OCI-M2 (cell line): ENCODE results near the gene MTIF3.

Experiments used
- DNase-seq: peaks from one replicate; lab custom pipeline; 2025; ENCODE audit not compliant: unreplicated experiment; lab: John Stamatoyannopoulos, UW

The MTIF3 gene, protein sequence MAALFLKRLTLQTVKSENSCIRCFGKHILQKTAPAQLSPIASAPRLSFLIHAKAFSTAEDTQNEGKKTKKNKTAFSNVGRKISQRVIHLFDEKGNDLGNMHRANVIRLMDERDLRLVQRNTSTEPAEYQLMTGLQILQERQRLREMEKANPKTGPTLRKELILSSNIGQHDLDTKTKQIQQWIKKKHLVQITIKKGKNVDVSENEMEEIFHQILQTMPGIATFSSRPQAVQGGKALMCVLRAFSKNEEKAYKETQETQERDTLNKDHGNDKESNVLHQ

DNA sequence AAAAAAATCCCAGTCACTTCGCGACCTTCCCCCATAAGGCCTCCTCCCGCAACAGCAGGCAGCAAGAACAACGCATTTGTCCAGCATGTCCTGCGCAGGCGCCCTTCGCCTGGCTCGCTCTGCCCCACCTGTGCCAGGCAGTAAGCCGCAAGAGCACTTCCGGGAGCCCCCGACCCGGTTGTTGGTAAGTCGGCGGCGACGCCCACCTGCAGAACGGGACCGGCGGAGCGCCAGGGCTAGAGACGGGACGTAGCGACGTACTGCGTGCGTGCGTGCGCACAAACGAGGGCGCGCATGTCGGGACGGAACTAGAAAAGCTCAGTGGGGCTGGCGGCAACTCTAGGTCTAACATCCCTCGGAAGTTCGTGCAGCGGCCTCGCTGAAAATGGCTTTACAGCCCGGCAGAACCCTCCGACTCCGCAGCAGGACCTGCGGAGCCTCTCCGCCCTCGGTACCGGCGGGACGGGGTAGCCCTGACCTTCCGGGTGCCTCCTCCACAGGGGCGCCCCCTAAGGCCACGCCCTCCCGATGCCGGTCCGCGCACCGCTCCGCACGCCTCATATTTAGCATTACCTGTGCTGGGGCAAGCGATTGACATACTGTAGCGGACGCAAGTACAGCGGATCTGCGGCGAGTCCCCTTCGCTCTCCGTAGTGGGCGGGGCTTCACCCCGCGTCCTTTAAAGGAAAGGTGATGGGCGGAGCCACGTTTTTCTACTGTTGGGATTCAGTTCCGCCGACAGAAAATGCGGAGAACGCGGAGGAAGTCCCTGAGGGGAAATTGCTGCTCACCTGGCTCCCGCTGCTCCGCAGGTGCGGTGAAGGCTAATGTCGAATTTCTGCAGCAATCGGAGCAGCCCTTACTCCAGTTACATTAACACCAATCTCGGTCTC lies at the start of gene MTIF3:
TSS of gene MTIF3 (minus strand) at position 629 of the 893 bp plus-strand sequence. CDS start 10,116 bp downstream, outside the sequence.
- DNase-seq = peak; percentile 82

DNA sequence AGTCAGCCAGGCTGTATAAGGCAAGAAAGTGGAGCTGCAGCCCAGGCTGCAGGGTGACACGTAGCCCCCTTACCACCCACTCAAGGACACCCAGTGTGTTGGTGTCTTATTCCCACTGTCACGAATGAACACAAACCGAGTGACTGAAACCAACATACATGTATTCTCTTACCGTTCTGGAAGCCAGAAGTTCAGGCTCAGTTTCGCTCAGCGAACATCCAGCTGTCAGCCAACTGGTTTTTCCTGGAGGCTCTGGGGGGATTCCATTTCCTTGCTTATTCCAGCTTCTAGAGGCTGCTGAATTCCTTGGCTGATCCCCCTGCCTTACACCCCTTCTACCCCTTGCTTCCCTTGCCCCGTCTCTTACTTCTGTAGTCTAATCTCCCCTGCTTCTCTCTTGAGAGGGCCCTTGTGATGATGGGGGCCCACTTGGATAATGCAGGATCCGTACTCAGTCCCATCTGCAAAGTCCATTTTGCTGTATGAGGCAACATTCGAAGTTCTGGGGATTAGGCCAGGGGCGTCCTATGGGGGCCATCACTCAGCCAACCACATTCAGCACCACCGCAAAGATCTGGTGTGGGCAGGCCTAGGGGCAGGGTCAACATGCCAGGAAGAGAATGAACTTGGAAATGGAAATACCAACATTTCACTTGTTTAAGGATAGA lies 47.3 kb upstream of the MTIF3 start:
- DNase-seq = no peak

DNA sequence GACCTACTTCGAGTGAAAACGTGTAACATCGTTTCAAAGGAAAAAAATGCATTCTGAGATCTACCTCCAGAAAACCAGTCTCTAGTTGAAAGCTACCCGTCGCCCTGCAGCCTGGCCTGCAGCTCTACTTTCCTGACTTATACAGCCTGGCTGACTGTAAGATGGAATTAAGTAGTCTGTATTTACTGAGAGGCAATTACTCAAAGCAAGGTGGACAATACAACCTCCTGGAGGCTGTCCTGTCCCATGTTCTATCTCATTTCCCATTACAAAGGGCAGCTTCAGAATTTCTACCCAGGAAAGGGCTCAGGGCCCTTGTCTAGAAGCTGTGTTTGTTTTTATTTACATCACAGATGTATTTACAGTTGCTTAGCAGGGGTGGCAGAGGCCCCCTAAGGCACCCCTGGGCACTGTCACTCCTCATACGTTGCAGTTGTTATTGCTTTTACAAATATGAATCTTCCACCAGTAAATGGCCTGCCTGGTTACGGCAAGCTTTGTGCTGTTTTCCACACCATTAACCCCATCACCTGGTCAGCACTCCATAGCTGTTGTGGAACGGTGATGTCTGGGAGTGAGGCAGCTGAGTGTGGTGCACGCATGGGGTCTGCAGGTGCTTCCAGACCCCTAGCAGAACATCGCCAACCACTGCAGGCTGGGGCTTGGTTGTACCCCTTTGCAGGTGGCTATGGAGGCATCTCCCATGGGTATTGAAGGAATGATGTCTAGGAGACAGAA lies 46.3 kb upstream of the MTIF3 start:
- DNase-seq = no peak

DNA sequence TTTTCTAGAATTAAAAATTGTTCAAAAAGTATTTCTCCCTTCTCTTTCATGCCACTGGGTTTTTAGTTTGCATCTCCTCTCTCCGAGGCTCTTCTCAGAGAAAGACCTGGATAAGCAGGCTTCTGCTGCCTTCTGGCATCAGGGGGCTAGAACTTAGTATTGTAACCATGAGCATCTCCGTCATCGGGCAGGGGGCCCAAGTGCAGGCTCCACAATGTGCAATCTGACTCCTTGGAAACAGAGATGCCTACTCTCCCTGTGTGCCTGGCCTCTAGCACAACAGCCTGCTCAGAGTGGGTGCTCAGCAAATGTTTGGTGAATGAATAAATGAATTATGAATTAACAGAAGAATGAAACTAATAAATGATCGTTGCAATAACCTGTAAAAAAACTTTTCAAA lies 45.6 kb upstream of the MTIF3 start:
- no peak for DNase-seq

DNA sequence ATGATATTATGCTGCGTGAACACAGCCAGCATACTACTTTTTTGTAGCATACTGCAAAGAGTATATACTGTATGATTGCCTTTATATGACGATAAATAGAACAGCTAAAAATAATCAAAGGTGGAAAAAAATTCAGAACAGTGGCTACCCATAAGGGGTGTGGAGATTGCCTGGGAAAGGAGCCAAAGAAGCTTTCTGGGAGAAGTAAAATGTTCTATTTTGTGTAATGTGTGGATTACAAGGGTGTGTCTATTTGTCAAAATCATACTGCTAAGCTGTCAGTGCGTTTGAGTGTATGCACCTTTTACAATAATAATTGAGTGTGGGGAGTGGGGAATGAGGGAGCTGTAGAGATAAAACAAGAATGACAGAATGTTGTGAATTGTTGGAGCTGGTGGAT lies 45.2 kb upstream of the MTIF3 start:
- no peak for DNase-seq

DNA sequence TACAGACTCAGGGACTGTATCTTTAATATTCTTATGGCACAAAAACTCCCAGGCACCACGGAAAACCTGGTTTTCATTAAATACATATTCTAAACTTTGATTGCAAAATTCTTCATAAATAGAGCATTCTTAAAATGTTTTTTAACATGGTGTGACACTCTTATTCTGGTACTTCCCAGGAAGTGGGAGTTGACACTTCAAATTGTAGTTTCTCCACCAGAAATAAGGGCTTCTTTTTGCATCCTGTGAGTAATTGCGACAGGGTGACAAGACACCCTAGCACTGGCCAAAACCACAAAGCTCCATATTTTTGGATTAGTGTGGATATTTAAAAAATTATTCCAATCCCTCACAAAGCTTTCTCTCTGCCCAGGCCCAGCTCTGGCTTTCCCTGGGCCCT lies 43.6 kb upstream of the MTIF3 start:
- no peak for DNase-seq

DNA sequence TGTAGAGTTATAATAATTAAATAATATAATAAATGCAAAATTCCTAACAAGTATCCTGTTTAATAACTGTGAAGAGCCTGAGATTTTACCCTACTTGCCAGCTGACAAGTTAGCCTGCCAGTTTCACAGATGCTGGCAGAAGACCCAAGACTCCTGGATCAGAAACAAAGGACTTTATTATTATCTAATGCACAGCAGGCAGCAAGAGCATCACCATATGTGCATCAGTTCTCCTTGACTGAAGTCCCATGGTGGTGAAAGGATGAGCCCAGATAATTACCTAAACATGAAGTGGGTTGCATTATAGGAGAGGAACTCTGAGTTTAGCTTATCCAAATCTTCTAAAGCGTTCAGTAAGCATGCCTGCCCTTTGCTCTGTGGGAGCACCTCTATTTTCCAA lies 39.1 kb upstream of the MTIF3 start:
- DNase-seq = no peak

DNA sequence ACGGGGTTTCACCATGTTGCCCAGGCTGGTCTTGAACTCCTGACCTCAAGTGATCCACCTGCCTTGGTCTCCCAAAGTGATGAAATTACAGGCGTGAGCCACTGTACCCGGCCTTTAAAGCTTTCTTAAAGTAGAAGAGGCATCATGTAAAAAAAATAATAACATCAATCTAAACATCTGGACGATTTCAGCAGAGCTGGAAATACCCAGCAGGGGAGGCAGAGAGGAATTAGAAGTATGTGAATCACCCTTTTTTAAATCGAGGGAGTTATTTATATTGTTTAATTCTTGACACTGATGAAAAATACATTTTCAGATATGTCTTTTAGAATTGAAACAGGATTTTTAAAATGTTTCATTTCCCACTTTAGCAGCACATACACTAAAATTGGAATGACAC lies 37.4 kb upstream of the MTIF3 start:
- no peak for DNase-seq

DNA sequence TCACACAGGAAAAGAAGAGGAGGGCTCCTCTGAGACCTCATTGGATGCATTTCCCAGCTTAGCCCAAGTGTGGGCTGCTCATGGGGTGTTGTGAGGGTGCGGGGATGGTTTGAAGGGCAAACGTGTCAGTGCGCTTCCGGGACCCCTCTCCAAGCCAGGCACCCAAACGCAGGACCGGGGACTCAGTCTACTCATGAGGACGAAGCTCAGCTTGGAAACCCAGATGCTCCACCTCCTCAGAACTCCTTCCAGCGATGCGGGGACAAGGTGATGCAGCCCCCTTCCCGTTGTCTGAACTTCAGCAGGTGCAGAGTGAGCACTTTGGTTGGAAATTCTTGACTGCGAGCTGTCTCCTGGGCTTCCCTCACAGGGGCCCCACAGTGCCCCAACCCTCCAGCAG lies 33.1 kb upstream of the MTIF3 start:
- no peak for DNase-seq

DNA sequence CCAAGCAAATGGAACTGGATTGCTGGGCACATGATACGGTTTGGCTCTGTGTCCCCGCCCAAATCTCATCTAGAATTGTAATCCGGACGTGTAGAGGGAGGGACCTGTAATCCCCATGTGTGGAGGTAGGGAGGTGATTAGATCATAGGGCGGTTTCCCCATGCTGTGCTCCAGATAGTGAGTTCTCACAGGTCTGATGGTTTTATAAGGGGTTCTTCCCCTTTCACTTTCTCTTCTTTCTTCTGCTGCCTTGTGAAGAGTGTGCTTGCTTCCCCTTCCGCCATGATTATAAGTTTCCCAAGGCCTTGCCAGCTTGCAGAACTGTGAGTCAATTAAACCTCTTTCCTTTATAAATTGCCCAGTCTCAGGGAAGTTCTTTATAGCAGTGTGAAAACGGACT lies 32.6 kb upstream of the MTIF3 start:
- DNase-seq = no peak

DNA sequence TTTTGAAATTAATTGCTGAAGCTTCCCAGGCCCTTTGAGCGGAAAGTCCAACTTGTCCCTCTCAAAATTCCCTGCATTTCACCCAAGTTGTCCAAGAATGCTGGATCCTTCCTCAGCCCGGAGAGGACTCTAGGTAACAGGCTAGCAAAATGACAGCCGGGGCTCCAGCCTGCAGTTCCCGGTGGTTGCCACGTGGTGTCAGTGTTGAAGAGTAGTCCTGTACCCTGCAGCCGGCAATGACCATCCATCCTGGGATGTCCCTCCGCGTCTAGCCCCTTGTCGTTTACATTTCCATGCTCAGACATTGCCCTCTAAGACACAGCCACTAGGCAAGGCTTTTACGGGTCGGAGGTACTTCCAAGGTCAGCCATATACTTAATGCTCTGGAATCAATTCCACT lies 31.4 kb upstream of the MTIF3 start:
- no peak for DNase-seq

DNA sequence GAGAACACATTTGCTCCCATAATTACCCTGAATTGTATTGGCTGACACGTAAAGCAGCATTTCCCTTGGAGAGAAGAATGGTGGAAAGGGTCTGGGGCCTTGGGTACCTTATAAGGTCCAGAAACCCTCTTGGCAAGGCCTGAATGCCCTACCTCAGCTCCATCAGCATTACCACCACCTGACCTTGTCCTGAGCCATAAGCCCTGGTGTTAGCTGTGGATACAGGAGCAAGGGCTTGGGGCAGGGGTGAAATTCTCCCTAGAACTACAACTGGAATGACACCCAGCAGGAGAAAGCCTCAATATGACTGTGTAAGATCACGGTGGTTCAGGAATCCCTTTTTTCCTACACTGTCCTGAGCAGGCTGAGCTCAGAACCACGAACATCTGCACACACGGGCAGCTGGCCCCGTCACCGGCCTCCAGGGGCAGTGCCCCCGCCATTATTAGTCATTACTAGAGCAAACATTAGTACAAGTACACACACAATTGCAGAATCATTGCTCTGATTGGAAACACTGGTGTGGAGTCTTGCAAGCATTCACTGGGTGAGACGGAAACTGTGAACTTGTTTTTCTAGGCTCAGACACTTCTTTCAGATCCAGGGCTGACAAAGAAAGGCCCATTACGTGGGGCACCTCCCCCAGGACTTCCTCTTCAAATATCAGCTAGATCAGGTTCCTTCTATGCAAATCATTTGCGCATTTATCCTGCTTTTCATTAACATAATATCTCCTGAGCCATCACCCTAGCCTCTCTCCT lies 26.8 kb upstream of the MTIF3 start:
- DNase-seq = no peak

DNA sequence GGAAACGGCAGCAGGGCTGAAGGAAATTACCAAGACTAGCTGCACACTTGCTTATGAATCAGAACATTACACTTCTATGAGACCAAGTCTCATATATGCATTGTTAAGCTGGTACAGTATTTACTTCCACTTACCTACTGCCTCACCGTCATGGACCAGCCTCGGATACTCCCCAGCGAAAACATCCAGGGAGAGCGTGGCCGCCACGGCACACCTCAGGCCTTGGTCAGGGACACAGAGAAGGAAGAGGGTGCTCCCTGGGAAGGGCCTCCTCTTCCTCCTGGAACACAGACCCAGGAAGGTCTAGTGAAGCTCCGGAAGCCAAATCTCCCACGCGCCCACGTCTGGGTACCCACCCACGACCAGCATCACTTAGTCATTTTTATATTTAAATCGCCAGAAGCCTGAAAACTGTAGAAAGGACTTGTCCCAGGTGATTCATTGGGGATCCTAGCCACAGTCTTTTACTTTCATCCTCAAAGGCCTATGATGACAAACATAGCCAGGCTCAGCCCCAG lies 24.4 kb upstream of the MTIF3 start:
- no peak for DNase-seq

DNA sequence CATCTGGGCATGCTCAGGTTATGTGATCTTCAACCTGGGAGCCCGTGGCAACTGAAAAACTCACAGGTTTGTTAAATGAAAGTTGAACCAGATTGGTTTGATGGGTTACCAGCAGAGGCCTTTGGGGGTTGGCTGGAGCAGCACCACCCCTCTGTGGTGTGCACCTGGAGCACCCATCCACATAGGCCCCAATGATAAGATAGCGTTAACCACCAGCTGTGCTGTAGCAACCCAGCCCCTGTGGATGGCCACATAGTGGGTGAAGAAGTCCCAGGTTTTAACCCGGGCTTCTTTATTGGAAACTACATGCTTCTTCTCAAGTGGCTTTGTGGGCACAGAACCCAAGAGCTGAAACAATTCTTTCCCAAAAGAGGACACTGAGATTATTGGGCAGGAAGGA lies 22.6 kb upstream of the MTIF3 start:
- DNase-seq = no peak

DNA sequence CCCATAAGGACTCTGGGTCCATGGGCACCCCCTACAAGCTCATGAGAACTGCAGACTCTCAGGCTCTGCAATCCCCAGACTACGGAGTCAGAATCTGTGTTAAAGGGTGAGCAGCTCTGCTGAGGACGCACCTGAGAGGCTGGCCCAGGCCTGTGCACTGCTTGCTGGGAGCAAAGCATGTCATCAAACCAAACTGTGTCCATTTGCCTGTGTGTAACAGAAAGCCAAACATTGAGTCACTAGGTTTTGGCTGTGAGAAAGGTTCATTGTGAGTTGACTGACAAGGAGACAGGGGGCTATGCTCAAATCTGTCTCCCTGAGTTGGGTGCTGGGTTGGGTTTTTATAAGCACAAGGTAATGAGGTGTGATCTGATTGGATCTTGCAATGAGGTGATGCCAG lies 22.1 kb upstream of the MTIF3 start:
- DNase-seq = no peak

DNA sequence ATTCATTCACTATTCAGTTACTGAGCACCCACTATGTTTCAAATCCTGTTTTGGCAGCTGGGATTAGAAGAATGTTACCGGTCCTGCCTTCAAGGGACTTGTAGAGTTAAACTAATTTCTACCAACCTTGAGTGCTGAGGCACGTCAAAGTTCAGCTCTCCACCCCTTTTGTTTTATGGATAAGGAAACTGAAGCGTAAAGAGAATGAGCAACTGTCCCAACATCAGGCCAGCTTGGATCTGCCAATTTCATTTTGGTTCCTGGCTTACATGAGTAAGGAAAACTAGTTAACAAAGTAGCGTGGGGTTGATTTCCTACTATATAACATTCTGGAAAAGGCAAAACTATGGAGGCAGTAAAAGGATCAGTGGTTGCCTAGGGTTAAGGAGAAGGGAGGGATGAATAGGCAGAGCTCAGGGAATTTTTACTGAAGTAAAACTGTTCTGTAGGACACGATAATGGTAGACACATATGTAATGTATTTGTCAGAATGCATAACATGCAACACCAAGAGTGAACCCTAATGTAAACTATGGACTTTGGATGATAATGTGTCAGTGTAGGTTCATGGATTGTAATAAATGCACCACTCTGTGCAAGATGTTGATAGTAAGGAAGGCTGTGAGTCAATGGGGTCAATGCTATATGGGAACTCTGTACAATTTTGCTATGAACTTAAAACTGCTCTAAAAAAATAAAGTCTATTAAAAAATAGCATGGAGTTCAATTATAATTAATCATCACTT lies 19.9 kb upstream of the MTIF3 start:
- DNase-seq = no peak

DNA sequence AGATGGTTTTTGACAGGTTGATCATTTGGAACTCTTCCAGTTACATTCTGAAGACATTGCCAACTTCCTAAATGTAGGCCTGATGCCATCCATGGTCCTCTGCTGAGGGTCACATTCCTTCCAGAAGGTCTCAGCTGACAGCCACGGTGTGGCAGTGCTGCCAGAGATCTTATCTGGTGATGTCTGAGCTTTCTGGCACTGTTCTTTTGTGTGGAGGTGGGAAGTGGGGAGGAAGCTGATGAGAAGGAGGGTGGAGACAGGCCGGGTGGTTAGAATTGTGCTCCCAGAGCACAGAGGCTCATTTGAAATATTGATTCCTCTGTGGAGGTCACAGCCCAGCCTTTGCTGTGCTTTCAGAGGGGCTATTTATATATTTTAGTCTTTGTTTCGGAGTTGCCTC lies 16.1 kb upstream of the MTIF3 start:
- DNase-seq = no peak

DNA sequence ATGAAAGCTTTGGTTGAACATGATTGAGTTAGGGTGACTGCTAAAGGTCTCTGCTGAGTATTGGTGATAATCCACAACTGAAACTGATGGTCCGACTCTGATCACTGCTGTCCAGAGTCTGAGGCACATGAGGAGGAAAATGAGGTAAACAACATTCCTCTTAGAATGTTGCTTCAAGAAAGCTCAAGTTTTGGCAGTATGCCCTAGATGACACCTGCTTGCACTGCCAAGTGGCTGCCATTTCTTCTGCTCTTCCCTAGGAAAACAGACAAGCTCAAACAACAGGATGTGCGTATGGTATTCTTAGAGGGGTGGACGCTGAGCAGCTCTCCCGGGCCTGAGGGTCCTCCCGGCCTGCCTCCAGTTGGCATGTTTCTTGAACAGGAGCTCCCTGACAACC lies 15.2 kb upstream of the MTIF3 start:
- no peak for DNase-seq

DNA sequence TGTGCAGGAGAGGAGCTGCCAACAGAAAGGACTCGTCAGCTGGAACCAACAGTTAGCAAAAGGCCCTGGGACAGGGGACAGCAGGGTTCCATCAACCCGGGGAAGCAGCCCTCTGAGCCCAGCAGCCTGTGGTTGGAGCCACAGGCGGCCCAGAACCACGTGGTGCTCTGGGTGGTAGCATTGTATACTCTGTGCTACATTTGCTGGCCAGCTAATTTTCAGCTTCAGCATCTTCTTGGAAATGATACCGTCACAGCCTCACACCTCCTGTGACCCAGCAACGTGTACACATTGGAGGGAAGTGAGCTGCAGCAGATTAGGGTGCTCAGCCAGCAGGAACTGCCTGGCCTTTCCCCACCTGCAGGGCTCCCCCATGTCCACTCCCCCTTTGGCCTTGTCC lies 13.1 kb upstream of the MTIF3 start:
- DNase-seq = no peak
